Femur (tissue), 1 donor: ENCODE results near the gene CNIH3.

ENCODE experiments used
- DNase-seq: peaks from one replicate; pipeline ENCODE4 v3.0.0-alpha.2; 2017

CNIH3 gene

DNA sequence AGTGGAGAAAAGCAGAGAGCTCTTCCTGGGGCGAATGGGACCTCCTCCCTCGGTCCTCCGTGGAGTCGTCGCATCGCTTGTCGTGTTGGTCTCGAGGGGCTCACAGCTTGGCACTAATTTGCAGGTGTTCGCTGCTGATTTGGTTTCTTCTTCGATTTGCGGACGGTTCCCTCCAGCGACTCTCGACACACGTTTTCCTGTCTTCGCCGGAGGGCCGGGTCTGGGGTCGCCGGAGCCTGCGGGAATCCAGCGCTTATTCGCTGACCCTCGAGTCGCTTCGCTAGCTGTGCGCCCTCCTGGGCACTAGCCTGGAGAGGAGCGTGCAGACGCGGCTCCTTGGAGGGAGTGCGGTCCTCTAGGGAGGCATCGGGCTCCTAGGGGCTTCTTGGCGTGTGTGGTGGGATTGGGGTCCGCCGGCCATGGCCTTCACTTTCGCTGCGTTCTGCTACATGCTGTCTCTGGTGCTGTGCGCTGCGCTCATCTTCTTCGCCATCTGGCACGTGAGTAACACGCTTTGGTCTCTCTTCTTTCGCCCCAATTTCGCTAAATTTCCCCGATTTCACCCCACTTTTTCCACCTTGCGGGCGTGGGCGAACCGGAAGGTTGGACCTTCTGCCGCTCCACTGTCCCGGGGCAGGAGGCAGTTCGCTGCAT lies 766 bp downstream of the CNIH3 start:
- no peak for DNase-seq

- DNase-seq, result no peak
These were observed 1.6 kb downstream of the CNIH3 start for GRCh38 chr1:224617410-224618355.

DNA sequence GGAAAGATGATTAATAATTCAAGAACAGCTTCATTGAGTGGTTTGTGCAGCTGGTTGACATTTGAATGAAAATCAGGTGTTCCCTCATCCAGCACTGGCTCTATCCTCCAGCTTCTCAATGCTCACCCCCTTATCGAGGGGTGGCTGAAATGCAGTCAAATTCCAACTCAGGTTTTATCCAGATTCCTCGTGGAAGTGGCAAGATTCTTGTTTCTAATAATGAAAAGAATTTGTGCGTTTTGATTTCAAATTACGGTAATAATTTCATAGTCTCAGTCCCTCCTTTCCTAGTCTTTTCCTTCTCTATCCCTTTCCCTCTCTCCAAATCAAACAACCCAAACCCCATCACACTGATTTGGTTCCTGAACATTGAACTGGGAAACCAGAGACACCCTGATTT lies 3.1 kb downstream of the CNIH3 start:
- no peak for DNase-seq

GRCh38 chr1:224620105-224620504 lies 4.0 kb downstream of the CNIH3 start:
- DNase-seq, result no peak

- no peak for DNase-seq
These were observed 5.9 kb downstream of the CNIH3 start for GRCh38 chr1:224621813-224622682.

DNA sequence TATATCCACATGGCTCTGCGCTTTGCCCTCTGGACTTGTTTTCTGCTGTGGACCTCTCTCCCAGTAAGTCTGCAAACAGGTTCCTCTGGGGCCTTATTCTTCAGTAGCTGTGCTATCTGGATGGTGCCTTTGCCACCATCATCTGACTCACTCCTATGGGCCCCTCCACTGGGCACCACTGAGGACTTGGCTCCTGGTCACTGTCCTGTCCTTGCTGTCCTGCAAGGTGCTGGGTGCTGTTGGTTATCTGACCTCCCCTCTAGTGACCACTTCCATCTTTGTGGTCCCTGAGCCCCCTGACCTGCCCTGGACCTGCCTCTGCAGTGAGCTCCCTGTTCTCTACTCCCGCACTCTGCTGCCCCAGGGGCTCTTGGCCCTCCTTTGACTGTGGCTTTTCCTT lies 6.7 kb downstream of the CNIH3 start:
- DNase-seq, result no peak

- DNase-seq, result no peak
These were observed 7.2 kb downstream of the CNIH3 start for GRCh38 chr1:224623310-224623714.

DNA sequence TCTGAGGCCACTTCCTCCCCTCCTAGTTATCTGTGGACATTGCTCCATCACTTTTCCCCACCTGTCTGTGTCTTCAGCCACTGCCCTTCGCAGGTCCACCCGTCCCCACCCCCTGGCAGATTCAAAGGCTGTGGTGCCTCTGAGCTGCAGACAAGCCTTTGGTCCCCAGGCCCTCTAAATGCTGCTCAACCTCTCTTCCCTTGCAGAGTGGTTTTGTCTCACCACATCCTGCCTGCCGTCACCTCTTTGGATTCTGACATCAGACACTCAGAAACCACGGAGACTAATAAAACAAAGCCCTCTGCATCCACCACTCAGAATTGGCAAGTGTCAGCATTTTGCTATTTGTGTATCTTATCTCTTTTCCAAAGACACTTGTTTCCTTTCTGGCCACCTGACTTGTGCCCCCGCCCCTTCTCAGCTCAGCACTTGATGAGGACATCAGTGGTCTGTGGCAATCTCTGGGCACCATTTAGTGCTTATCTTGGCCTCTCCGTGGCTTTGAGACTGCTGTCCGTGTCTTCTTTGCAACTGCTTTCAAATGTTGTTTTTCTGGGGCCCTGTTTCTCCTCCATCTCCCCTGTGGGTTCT lies 7.7 kb downstream of the CNIH3 start:
- DNase-seq, result peak; percentile 41

DNA sequence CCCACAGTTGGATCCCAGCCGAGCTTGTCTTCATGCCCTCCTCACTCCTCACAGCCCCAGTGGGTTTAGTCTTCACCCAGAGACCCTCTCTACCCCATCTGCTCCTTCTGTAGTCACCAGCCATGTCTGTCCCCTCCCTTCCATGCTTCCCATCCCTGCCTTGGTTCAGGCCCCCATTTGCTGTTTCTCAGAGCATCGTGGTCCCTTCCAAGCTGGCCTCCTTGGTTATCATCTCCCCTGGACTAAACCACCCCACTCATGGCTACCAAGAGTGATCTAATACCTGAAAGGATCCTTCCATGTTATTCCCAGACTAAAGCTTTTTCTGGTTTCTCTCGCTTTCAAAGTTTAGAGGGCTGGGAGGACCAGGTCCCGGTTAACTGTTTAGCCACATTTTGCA lies 8.3 kb downstream of the CNIH3 start:
- no peak for DNase-seq

DNA sequence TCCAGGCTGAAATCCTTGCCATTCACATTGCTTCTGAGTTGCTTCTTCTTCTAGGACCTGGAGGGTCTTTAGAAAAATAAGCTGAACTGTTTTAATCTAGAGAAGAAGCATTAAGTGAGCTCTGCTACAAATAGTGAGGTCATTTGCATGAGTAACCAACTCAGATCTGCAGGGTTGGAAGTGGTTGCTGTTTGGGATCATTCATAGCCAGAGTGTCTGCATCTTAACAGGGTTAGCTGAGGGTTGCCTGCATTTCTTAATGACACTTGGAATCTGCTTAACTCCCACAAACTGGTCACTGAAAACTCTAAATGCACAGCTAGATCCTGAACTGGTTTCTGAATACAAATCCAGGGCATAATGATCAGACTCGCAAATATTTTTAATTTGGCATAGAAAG lies 9.9 kb downstream of the CNIH3 start:
- DNase-seq, result no peak

- no peak for DNase-seq
These were observed 13.8 kb downstream of the CNIH3 start for GRCh38 chr1:224629965-224630364.

GRCh38 chr1:224631462-224632115 lies 15.5 kb downstream of the CNIH3 start:
- DNase-seq, result no peak

- DNase-seq, result no peak
These were observed 16.3 kb downstream of the CNIH3 start for GRCh38 chr1:224632381-224632871.

GRCh38 chr1:224632921-224633321 lies 16.8 kb downstream of the CNIH3 start:
- DNase-seq, result no peak

DNA sequence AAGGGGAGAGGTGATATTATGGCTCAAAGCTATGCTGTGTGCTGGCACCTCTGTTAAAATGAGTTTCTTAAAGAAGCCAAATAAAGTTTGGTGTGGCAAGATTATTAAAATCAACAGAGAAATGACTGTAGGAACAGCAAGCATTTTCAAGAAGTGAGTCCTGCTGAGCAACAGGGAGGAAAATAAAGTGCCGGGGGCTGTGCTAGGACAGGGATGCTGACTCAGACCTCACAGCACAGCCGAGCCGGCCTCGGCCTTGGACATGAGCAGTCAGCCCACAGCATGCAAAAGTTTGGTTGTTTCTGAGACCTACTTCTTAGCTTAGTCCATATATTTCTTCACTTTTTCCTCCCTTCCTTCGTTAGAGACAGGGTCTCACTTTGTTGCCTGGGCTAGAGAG lies 19.2 kb downstream of the CNIH3 start:
- DNase-seq, result no peak

DNA sequence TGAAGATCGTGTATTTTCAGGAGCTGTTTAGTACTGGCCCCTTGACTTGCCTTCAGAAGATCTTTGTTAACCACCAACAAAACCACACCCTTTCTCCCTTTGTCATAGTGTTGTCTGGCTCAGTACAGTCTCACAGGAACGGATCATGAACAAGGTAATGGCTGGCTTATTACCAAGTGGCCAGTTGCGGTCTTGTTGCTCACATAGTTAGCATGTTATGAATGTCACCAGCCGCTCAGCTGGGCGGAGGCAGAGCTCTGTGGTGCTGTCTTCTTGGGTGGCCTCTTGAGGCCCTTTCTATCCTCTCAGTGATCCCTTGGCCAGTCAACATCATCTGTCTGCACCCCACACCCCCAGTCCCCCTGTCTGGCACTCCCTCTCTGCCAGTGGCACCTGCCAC lies 21.4 kb downstream of the CNIH3 start:
- DNase-seq, result no peak

DNA sequence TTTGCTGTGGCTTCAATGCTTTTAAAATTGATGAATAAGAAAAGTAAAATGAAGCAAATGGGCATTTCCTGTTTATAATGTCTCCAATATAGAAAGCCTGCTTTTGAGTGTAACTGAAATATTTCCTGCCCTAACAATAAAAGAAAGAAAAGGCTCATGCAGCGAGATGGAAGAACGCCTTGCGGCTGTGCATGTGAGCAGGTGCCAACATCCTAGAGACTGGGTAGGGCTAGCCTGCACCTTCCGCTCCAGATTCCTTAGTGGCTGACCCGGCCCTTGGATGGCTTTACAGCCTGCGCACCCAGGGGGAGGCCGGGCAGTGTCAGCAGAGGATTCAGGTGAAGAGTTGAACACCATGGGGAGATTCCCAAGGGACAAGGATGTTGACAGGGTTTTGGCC lies 21.8 kb downstream of the CNIH3 start:
- DNase-seq, result no peak

- no peak for DNase-seq
These were observed 23.4 kb downstream of the CNIH3 start for GRCh38 chr1:224639426-224639975.

- no peak for DNase-seq
These were observed 23.9 kb downstream of the CNIH3 start for GRCh38 chr1:224640018-224640417.

DNA sequence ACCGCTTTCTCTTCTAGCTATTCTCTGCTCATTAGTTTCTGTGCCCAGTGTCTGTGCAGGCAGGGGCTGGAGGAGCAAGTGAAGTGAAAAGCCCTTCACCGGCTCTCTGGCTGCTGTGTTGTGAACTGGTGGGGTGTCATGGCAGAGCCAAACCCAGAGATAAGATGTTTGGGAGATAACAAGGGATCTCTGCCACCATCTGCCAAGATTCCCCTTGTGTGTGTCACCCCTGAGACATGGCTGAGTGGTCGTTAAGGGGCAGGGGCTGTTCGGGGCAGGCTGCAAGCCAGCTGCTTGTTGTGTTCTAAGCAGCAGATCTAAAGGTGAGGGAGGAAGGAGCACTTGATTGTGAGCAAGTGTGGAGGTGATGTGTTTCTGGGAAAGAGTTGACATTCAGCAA lies 24.5 kb downstream of the CNIH3 start:
- no peak for DNase-seq

DNA sequence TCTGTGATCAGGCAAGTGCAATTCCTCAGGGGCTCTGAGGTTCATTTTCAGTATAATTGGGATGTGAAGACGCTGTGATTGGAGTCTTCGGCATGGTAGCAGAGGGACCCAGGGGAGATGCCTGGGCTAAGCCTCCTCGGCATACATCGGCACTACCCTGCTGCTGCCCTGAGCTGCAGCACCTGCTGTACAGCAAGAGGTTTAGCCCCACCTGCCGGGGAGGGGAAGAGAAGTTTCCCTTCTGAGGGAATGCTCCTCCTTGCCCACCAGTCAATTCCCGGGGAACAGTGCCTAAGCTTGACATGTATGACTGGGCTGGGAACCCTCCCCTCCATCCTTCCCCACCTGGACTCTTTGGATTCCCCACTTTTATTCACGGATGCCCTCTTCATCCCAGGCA lies 24.9 kb downstream of the CNIH3 start:
- no peak for DNase-seq

GRCh38 chr1:224643653-224644052 lies 27.5 kb downstream of the CNIH3 start:
- no peak for DNase-seq
